SKM-1 (cell line): Measurements from ENCODE around the gene COL13A1.

ENCODE experiments used
- DNase-seq: peaks from one replicate; lab custom pipeline; 2025; ENCODE audit not compliant: unreplicated experiment; lab: John Stamatoyannopoulos, UW

Gene COL13A1

DNA sequence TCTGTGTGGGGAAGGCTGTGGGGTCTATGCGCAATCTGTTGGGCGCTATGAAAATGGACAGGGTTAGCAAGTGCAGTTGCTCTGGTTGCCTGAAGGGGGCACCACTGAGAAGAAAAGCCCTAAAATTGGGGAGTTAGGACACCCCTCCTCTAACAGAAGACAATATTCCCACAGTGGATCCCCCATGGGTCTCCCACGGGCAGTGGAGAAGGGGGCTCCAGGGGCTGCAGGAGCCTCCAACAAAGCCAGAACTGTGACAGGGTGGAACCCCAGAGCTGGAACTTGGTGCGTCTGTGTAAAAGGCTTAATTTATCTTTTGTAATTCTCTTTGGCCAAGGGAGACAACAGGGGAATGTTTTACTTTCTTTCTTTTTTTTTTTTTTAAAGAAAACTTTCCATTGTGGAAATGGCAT is 12.5 kb upstream of the COL13A1 start:
- no peak for DNase-seq

DNA sequence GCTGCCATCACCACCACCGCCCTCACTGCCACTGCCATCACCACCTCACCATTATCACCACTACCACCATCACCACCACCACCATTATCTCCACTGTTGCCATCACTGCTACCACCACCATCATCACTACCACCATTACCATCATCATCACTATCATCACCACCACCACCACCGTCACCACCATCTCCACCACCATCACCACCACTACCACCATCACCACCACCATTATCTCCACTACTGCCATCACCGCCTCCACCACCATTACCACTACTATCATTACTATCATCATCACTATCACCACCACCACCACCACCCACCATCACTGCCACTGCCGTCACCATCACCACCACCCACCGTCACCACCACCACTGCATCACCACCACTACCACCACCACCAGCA is 9.9 kb upstream of the COL13A1 start:
- no peak for DNase-seq

DNA sequence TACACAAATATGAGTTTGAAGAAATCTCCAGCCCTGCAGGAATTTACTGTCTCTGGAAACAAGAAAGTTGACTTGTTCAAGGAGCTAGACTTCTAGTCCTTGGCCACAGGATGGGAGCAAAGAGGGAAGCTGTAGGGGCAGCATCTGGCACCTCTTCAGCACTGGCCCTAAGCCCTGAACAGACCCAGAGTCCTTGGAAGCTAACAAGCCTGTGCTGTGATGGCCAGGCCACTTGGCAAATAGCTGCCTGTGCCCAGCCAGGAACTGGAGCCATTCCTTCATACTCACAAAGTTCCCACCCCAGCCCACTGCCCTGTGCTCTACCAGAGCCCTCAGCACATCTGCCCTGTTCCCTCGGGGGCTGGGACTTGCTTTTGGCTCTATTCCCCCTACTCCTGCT is 9.4 kb upstream of the COL13A1 start:
- DNase-seq = no peak

DNA sequence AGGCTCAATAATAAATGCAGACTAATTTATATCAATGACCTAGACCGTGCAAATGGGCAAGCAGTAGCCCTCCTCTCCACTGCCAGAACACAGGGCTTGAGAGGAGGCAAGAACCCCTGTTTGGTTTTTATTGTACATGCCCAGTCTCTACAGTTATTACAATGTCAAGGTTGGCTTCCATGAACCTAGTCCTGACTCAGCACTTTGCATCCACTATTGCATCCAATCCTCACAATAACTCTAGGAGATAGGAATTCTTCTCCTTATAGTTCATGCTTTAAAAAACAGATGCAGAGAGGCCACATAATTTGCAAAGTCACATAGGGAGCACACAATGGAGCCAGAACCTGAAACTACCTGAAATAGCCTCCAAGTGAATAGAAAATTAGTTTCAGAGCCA is 7.0 kb upstream of the COL13A1 start:
- DNase-seq = no peak

DNA sequence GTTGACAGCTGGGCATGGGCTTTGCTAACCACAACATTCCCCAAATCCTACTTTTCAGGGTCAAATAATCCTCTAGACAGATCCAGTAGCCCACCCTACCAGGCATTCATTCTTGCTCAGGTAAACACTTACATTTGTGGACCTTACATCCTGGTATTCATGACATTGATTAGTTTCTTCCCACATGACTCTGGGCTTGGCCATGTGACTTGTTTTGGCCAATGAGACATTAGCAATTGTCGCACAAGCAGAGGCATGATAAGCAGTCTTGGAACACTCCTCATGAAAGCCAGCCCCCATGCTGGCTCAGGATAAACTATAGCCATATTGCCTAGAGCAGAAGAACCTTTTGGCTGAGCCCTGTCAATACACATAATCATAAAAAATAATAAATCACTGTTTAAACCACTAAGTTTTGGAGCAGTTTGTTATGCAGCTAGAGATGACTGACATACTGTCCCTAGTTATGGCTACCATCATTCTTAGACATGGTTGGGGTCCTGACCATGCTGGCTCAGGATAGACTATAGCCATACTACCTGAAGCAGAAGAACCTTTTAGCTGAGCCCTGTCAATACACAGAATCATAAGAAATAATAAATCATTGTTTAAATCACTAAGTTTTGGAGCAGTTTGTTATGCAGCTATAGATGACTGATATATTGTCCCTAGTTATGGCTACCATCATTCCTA is 6.3 kb upstream of the COL13A1 start:
- no peak for DNase-seq

DNA sequence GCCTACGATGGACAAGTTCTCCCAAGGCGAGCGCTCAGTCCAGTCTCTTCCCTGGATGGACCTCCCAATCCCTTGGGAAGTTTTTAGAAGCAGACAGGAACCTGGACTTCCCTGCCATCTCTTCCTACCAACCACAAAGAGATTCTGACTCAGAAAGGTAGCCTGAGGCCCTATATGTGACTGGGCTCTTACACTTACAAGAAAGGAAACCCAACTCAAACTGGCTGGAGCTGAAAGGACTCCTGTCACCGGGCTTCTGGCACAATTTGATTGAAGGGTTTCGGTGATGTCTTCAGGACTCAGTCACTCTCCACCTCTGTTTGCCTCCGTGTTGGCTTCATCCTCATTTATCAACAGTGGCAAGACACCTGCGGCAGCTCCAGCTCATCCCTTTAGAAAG is 3.7 kb upstream of the COL13A1 start:
- DNase-seq = no peak

DNA sequence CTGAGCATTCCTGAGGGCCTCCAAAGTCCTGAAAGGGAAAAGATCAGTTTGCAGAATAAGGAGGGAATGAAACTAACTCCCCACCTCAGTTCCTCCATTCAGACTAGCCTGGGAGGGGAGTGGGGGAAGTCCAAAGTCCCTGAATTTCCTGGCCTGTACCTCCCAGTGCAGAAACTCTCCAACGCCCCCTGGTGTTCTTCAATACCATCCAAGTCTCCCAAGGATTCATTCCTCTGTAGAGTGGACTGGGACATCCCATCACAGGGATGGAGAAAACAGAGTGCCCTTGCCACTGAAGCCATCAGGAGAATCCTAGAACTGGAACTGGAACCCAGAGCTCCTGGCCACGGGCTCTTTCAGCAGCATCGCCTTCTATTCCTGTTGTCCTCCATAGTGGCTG is 1.6 kb upstream of the COL13A1 start:
- no peak for DNase-seq

DNA sequence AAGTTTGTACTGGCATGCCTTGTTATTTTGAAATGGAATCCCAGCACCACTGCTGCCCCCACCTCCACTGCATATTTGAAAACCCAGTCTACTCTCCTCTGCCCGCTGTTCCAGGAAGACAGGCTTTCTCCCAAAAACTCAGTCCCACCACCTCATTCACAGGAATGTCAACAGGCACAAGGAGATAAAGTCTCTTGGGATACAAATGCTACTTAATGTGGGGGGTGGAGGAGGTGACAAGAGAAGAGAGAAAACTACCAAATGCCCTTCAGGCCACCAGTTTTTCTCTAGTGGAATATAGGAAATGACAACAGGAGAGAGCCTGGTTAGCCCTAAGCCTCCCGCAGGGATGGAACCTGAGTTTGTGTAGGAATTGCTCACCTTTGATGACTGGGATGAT is 1.0 kb upstream of the COL13A1 start:
- DNase-seq = no peak

DNA sequence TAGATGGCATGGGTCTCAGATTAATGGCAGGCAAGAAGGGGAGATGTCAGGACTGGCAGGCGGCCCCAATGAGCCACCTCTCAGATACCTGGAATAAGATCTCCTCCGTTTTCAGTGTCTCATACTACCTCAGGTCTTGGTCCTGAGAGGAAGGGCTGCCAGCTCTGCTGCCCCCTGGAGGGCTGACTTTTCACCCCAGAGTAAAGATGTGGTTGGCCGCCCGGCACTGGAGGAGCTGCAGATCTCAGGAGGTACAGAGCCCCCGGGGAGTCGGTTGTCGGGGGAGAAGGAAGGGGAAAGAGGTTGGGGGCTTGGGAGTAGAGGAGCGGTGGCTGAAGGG is 642 bp upstream of the COL13A1 start:
- DNase-seq = no peak

DNA sequence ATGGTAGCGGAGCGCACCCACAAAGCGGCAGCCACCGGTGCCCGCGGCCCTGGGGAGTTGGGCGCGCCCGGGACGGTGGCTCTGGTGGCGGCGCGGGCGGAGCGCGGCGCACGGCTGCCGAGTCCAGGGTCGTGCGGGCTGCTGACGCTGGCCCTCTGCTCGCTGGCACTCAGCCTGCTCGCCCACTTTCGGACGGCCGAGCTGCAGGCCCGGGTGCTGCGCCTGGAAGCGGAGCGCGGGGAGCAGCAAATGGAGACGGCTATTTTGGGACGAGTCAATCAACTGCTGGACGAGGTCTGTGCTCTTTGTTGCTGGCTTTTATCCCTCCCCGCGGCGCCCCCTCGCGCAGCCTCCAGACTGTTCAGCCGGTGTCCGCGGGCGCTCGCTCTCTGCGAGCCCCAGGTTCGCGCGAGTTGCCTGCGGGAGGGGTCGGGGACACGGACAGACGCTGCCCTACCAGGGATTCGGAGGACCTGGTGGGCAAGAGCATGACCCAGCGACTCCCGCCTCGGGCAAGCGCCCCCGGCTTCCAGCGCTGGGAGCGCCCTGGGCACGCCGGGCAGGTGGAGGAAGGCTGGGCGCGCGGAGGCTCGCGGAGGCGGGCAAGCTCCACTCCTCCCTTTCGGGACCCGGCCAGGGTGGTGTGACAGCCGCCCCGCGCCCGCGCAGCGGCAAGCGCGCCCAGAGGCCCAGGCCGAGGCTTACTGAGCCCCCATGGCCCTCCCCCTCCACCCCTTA is 887 bp downstream of the COL13A1 start:
- no peak for DNase-seq

DNA sequence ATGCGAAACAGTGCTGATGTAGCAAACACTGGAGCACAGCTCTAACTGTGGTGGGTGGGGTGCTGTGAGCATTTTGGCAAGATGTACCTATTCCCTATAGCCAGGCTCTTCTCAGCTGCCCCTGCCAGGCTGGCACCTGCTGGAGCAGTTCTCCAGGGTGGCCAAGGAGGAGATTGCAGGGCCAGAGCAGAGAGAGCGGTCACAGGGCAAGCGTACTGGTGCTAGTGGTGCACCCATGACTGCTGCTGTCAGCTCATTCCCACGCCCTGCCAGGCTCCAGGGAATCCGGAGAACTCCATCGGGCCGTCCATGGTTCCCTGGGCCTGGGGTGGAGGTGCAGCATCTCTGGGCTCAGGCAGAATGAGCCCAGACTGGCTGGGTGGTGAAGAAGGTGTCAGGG is 2.1 kb downstream of the COL13A1 start:
- DNase-seq = no peak

DNA sequence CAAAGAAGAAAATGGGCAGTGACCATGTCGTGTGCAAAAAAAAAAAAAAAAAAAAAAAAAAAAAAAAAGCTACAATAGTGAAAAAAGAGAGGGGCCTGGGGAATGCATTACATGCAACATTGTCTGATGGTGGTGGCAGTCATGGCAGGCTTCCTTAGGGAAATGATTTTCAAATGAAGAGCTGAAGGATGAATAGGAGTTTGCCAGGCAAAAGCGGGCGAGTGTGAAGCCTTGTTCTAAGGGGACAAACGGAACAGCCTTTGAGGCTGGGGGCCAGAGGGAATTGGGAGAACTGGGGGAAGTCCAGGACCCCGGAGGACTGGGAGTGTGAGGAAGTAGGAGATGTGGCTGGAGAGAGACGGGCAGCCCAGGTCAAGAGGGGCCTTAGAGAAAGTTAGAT is 3.1 kb downstream of the COL13A1 start:
- no peak for DNase-seq

DNA sequence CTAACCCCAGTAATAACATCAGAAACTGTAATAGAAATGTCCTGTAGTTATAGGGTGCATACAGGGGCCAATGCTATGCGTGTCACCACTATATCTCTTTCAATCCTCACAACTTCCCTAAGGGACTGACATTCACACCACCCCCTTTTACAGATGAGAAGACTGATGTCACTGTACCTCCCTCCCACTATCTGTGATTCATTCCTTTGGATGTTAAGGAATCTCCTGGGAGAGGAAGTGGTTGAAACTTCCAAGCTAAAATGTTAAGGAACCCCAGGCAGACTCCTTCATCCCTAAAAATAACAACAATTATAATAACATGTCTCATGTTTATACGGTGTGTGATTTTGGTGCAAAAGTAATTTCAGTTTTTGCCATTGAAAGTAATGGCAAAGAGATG is 5.4 kb downstream of the COL13A1 start:
- no peak for DNase-seq

DNA sequence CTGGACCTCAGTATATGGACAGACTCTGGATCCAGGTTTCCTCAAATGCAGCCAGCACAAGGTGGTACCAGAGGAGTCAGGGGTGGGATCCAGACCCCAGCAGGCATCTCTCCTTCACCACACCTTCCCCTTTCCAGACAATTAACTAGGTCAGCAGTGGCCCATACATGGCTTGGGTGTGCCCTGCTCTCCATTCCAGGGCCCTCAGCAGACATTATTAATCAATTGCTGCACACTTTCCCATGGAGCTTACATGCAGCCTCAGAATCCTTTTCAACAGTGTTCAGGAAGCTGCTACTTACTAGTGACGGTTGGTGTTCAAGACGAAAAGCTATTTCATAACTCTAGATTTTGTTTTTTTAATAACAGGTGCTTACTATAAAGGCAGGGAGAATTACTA is 6.0 kb downstream of the COL13A1 start:
- no peak for DNase-seq

DNA sequence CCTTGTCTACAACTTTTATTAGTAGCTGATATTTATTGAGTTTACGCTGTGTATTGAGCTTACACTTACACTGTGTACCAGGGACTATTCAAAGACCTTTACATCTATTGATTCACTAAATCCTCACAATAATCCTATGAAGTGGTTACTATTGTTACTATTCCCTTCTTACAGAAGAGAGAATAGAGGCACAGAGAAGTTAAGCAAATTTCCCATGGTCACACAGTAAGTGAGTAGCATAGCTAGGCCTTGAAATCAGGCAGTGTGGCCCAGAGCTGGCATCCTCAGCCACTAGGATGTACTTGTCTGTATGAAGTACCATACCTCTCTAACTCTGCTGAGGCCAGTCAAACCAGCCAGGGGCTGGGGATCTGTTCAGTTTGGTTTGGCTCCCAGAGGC is 7.6 kb downstream of the COL13A1 start:
- DNase-seq = no peak

DNA sequence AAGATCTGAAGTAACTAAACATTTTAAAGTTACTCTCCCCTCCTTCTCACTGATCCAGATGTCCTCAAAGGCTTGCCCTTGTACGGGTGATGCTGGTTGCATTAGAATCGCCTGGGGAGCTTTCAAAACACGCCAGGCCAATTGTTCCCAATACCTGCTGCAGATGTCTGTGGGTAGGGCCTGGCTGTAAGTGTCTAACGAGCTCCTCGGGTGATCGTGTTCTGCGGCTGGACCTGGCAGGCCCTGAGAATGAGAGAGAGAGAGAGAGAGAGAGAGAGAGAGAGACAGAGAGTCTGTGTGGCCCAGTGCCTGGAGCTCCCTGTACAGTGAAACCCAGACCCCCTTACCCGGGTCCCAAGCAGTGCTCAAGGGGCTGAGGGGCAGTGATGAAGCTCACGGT is 8.4 kb downstream of the COL13A1 start:
- no peak for DNase-seq

DNA sequence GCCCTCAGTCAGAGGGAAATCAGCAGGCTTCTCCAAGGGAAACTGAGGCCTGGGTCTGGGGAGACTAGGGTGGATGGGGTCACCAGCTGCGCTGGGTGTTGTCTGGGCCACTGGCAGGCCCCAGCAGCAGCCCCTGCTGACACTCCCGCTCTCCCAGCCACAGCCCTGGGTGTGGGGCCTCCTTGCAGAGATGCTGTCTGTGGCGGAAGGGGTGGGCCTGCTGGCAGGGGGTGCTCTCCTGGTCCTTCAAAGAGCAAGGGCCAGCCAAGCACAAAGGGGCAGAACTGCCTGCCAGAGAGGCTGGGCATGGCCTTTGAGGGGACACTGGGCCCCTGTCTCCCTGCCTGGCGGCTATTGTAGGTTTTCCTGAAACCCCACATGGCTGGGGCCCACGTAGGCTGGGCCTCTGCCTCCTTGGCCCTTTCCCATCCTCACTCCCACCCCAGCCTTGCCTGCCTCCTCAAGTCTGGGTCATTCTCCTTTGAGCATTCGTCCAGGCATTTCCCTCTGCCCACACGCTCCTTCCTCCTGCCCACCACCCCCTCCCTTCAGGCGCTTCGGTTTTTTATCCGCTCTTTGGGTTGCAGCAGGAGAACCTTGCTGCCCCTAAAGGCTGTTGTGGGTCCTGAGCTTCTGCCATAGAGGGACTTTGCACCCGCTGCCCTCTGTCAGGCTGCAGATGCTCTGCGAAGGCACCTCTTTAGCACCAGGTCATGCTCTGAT is 9.1 kb downstream of the COL13A1 start:
- no peak for DNase-seq

DNA sequence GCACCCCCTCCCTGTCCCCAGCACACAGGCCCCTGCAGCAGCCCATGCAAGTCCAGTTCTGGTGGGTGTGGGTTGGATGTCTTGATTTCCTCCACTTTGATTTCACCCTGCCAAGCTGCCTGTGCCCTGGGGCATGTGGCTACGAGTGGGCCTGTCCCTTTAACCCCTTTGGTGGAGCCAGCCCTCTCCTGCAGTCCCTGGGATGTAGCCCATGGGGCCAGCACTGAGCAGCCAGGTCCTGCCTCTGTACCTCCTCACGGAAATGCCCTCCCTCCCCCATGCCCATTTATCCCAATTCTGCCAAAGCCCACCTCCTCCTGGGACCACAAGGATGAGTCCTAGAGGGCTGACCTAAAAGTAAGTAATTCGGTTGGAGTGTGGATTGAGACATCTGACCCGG is 11.9 kb downstream of the COL13A1 start:
- no peak for DNase-seq

DNA sequence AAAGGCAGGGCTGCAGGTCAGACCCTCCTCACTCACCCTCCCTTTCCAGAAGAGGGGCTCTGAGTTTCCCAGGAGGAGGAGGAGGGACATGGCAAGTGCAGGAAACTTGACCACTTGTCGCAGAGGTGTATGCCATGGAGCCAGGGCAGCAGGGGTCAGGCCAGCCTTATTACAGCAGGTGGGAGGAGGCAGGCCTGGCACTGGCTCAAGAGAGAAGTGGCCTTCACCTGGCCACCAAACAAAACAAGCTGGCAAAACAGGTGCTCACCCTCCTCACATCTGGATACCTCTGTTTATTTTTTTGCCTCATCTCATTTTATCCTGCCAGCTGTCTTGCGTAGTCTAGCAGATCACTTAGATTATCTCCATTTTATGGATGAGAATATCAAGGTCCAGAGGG is 12.5 kb downstream of the COL13A1 start:
- no peak for DNase-seq

DNA sequence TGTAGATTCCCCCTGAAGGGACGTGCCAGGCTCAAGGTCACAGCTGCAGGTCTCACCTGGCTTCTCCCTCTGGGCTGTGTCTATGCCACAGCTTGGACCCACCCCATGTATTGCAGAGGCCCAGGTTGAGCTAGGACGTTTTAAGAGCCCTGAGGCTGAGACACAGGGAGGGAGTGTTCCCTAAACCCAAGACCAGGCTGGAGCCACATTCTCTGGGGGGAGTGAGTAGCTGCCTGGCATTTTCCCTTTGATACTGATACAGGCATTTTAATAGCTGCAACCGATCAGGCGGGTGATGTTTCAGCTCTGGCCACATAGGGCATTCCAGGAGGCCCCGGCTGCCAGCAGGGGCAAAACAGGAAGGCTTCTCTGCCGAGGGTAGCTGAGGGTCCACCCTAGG is 13.4 kb downstream of the COL13A1 start:
- no peak for DNase-seq

DNA sequence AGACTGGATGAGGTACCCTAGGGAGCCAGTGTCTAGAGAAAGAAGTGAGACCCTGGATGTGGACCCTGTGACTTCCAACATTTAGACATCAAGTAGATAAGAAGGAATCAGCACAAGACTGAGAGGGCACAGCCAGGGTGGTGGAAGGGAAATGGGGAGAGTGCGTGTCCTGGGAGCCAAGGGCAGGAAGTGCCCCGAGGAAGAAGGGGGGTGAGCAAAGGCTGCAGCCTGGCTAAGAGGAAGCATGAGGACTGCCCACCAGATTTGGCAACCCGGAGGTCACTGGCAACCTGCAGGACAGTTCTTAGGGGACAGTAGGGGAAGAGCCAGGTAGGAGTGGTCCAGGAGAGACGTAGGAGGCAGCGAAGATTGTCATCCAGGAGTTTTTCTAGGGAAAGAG is 14.8 kb downstream of the COL13A1 start:
- peak; percentile 19 for DNase-seq

DNA sequence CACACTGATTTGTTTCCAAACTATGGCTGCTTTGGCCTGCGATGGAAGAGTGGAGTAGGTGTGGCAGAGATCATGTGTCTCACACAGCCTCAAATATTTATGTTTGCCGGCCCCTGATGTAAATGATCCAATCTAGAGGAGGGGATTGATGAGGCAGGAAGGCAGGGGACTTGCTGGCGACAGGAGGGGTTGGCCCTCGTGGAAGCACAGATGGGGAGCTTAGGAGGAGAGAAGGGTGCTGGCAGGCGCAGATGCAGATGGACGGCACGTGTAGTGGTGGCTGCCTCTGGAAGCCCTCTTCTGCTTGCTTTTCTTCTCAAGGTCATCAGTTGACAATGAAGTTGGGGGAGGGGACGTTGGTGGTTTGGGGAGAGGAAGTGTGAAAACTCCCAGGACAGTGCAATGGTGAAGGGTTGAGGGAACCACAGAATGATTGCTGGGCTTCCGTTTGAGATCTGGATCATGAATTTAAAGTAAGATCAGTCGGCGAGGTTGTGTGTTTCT is 15.4 kb downstream of the COL13A1 start:
- DNase-seq = peak; percentile 87
